Measurements from ENCODE around the gene GABRR1. TPM values are rescaled to one million over a fixed set of nuclear protein-coding genes. Genes with fewer than 3 reads are reported as not detected.

GABRR1 gene
- total and polyA plus RNA-seq, 2 donors (not counting 3 experiments of a cell fraction or from before 2014, with no cell fraction given), result not detected

DNA sequence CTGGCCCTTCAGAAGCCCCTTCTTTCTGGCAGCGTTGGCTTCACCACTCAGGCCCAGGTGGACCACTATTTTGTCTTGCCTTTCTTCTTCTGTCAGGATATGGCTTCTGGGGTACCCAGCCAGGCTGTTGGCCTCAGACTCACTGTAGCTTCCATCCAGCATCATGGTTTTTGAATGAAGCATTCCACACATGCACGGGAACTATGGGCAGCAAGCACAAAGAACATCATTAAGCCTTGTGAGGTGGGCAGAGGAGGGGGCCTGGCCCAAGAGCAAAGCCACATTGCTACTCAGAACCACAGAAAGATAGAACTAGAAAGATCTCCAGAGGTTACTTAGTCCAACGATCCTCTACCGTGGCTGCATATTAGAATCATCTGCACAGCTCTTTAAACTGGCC is 40.6 kb upstream of the GABRR1 start:
- Histone ChIP-seq H3K4me2 (ENCODE audit: insufficient read depth, low read length) (no peak overlapping the region), H3K4me1 (ENCODE audit: control insufficient read depth, extremely low read depth, insufficient read depth, low read length) (peaks cover 11% of the 10 kb centered on the region), H3K9me1 (replicated peaks; ENCODE audit: control insufficient read depth, extremely low read depth, insufficient read depth, low read length) (no peaks in the 10 kb centered on the region), H3K9ac (replicated peaks; ENCODE audit: extremely low read depth, insufficient read depth, low read length) (no peak overlapping the region), H2AFZ (ENCODE audit: low read depth, low read length) (no peak overlapping the region), H3K4me3 (replicated peaks in 1 of 3; ENCODE audit: insufficient read depth in 1 of 3, low read depth in 1 of 3, low read length in 3 of 3) (no peak overlapping the region), H3K36me3 (ENCODE audit: control insufficient read depth in 2 of 2, extremely low read depth in 1 of 2, insufficient read depth in 2 of 2, low read length in 2 of 2) (no peaks in the 10 kb centered on the region), H4K20me1 (replicated peaks; ENCODE audit: control insufficient read depth, extremely low read depth, insufficient read depth, low read length) (no peaks in the 10 kb centered on the region), H3K9me3 (replicated peaks; ENCODE audit: control insufficient read depth, insufficient read depth, low read length) (no peaks in the 10 kb centered on the region), H3K79me2 (ENCODE audit: control insufficient read depth, insufficient read depth, low read length) (no peaks in the 10 kb centered on the region), H3K27ac (ENCODE audit: insufficient read depth, low read depth, low read length) (no peak overlapping the region), H3K27me3 (ENCODE audit: control insufficient read depth in 2 of 2, insufficient read depth in 2 of 2, low read length in 2 of 2) (no peaks in the 10 kb centered on the region)
- intact Hi-C loops (cut with micrococcal nuclease), result no loop called here
- ChIA-PET POLR2A (no interaction called here), CTCF (interaction anchor here (0.7 kb wide), 1 partner anchor 108 kb away, joined by 5 read pairs; no protein-coding TSS in a partner anchor)
- FAIRE-seq (no peak), DNase-seq (ENCODE audit: low read depth, low spot score) (no peak)
- dilution Hi-C loops (cut with MboI; ENCODE audit: extremely low pct_ligation_motif_present, low sequenced_read_pairs), result no loop called here
- BruUV-seq (replicated peaks), result no TSS peak
- TF ChIP-seq POLR2A (IDR thresholded peaks at IDR 0.05; ENCODE audit: low read depth, low read length), result no peak
- TF ChIP-seq, protein P1, sequence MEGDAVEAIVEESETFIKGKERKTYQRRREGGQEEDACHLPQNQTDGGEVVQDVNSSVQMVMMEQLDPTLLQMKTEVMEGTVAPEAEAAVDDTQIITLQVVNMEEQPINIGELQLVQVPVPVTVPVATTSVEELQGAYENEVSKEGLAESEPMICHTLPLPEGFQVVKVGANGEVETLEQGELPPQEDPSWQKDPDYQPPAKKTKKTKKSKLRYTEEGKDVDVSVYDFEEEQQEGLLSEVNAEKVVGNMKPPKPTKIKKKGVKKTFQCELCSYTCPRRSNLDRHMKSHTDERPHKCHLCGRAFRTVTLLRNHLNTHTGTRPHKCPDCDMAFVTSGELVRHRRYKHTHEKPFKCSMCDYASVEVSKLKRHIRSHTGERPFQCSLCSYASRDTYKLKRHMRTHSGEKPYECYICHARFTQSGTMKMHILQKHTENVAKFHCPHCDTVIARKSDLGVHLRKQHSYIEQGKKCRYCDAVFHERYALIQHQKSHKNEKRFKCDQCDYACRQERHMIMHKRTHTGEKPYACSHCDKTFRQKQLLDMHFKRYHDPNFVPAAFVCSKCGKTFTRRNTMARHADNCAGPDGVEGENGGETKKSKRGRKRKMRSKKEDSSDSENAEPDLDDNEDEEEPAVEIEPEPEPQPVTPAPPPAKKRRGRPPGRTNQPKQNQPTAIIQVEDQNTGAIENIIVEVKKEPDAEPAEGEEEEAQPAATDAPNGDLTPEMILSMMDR (IDR thresholded peaks at IDR 0.05; ENCODE audit: extremely low read depth in 1 of 2, insufficient read depth in 1 of 2, low read depth in 1 of 2, low read length in 2 of 2), result no peak

DNA sequence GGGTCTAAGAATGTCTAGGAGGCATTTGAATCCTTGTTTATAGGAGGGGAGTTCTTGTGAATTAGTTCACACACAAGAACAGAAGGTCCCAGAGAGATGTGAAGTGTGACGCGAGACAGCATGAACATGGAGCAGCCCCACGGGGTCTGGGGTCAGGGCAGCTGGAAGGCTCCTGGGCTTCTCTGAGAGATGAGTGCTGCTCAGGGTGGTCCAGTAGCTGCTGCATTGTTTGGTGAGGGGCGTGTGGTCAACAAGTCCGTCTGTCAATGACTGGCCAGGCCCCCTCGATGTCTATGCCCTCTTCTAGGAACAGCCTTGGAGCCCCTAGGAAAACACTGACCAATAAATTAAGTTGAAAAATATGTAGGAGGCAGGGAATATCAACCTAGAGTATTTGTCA is 40.2 kb upstream of the GABRR1 start:
- no peaks in the 10 kb centered on the region for H3K9me1 ChIP-seq (replicated peaks; ENCODE audit: control insufficient read depth, extremely low read depth, insufficient read depth, low read length)
- H3K4me3 ChIP-seq (replicated peaks in 1 of 3; ENCODE audit: insufficient read depth in 1 of 3, low read depth in 1 of 3, low read length in 3 of 3), result no peak overlapping the region
- H2AFZ ChIP-seq (ENCODE audit: low read depth, low read length), result no peak overlapping the region
- H3K27ac ChIP-seq (ENCODE audit: insufficient read depth, low read depth, low read length), result no peak overlapping the region
- H3K36me3 ChIP-seq (ENCODE audit: control insufficient read depth in 2 of 2, extremely low read depth in 1 of 2, insufficient read depth in 2 of 2, low read length in 2 of 2), result no peaks in the 10 kb centered on the region
- TF ChIP-seq JUN (IDR thresholded peaks at IDR 0.05; ENCODE audit: borderline replicate concordance, insufficient read depth, insufficient read length, low read depth) (no peak), POLR2A (IDR thresholded peaks at IDR 0.05; ENCODE audit: low read depth, low read length) (no peak), EZH2 (IDR thresholded peaks at IDR 0.05; ENCODE audit: borderline replicate concordance, low read depth, low read length, severe bottlenecking) (no peak), FOS (IDR thresholded peaks at IDR 0.05; ENCODE audit: borderline replicate concordance, insufficient read depth, low read length) (no peak), GATA2 (IDR thresholded peaks at IDR 0.05; ENCODE audit: insufficient read depth, insufficient read length, low read depth, low read length) (no peak), POLR2AphosphoS5 (IDR thresholded peaks at IDR 0.05; ENCODE audit: insufficient read depth, low read depth, low read length) (no peak), MYC (IDR thresholded peaks at IDR 0.05; ENCODE audit: low read depth, low read length) (no peak)
- TF ChIP-seq, protein P1 (IDR thresholded peaks at IDR 0.05; ENCODE audit: extremely low read depth in 1 of 2, insufficient read depth in 1 of 2, low read depth in 1 of 2, low read length in 2 of 2), result no peak
- TF ChIP-seq, protein P2, sequence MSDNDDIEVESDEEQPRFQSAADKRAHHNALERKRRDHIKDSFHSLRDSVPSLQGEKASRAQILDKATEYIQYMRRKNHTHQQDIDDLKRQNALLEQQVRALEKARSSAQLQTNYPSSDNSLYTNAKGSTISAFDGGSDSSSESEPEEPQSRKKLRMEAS (IDR thresholded peaks at IDR 0.05; ENCODE audit: insufficient read depth, insufficient read length), result no peak
- ChIA-PET CTCF (no interaction called here), POLR2A (no interaction called here)
- H3K4me1 ChIP-seq (ENCODE audit: control insufficient read depth, extremely low read depth, insufficient read depth, low read length), result peaks cover 11% of the 10 kb centered on the region
- no peaks in the 10 kb centered on the region for H3K9me3 ChIP-seq (replicated peaks; ENCODE audit: control insufficient read depth, insufficient read depth, low read length)
- dilution Hi-C loops (cut with MboI; ENCODE audit: extremely low pct_ligation_motif_present, low sequenced_read_pairs) (no loop called here), intact Hi-C loops (cut with micrococcal nuclease) (no loop called here)
- H3K27me3 ChIP-seq (ENCODE audit: control insufficient read depth in 2 of 2, insufficient read depth in 2 of 2, low read length in 2 of 2), result no peaks in the 10 kb centered on the region
- no peaks in the 10 kb centered on the region for H3K79me2 ChIP-seq (ENCODE audit: control insufficient read depth, insufficient read depth, low read length)
- no peak for FAIRE-seq
- H3K9ac ChIP-seq (replicated peaks; ENCODE audit: extremely low read depth, insufficient read depth, low read length), result no peak overlapping the region
- no peak overlapping the region for H3K4me2 ChIP-seq (ENCODE audit: insufficient read depth, low read length)
- BruUV-seq (replicated peaks), result no TSS peak
- H4K20me1 ChIP-seq (replicated peaks; ENCODE audit: control insufficient read depth, extremely low read depth, insufficient read depth, low read length), result no peaks in the 10 kb centered on the region
- no peak for DNase-seq (ENCODE audit: low read depth, low spot score)

All from endothelial cell of umbilical vein (primary cell).